GM12878 (cell line): ENCODE results near the gene WBP11.

ENCODE experiments used
- CHD2 ChIP-seq: IDR thresholded peaks from 2 replicates; pipeline ENCODE4 v1.6.1; 2011; ENCODE audit warnings: low read depth, low read length, improper control_type of control experiment, borderline replicate concordance
- CTCF ChIP-seq, 3 experiments: IDR thresholded peaks in 2 of 3; conservative IDR thresholded peaks in 1 of 3; 2 replicates each; pipeline ENCODE4 v1.5.1; 2011; ENCODE audit warnings: low read depth in 3 of 3, low read length in 3 of 3, mild to moderate bottlenecking in 3 of 3, control low read depth in 2 of 3, moderate library complexity in 2 of 3, inconsistent platforms in 1 of 3, mixed read lengths in 1 of 3; ENCODE audit not compliant: control insufficient read depth in 2 of 3, insufficient read depth in 1 of 3; ENCODE audit errors: extremely low read depth in 1 of 3
- E2F8 ChIP-seq: fragments of 450-650 bp; IDR thresholded peaks from 2 replicates; pipeline ENCODE4 v1.6.1; 2018; ENCODE audit warnings: mild to moderate bottlenecking, low read depth, moderate library complexity; ENCODE audit not compliant: partially characterized antibody
- ELK1 ChIP-seq: IDR thresholded peaks from 2 replicates; pipeline ENCODE4 v1.6.1; 2012; ENCODE audit warnings: low read depth, low read length, improper control_type of control experiment
- HDAC2 ChIP-seq: fragments of 200-600 bp; sonication (generic); IDR thresholded peaks from 2 replicates; pipeline ENCODE4 v1.6.1; 2017
- NR2C2 ChIP-seq: IDR thresholded peaks from 2 replicates; pipeline ENCODE4 v1.6.1; 2011; ENCODE audit warnings: borderline replicate concordance, low read depth; ENCODE audit not compliant: control insufficient read depth, insufficient read length
- TCF3 ChIP-seq: IDR thresholded peaks from 2 replicates; pipeline ENCODE4 v1.6.1; 2012; ENCODE audit warnings: low read depth, mild to moderate bottlenecking, low read length, borderline replicate concordance; ENCODE audit not compliant: insufficient read depth

GRCh38 chr12:14828892-14829291 is 25.6 kb upstream of the WBP11 start:
- TF ChIP-seq CTCF (IDR thresholded peaks at IDR 0.05 in 2 of 3, conservative IDR thresholded peaks at IDR 0.05 in 1 of 3; ENCODE audit: control insufficient read depth in 2 of 3, extremely low read depth in 1 of 3, insufficient read depth in 1 of 3, low read depth in 3 of 3, low read length in 3 of 3) (no peak), E2F8 (no peak), CHD2 (no peak), NR2C2 (no peak), HDAC2 (no peak), TCF3 (no peak), ELK1 (no peak)
